ENCODE measurements around the gene CDADC1. TPM values are rescaled to one million over a fixed set of nuclear protein-coding genes. Genes with fewer than 3 reads are reported as not detected.
A peak's percentile ranks its signal among the peaks of the same experiment; 100 is the strongest.

Gene CDADC1
- total and polyA plus RNA-seq, 2 of the 13 experiments (the other 11 are each of a cell fraction or from before 2014, with no cell fraction given), result 2.4 to 9.0 TPM

- peak; percentile 88; the same call in 1 of the 2 replicates for TF ChIP-seq ZBTB37 (CRISPR knock-in tag; IDR thresholded peaks at IDR 0.05)
- 0 out of 2 replicates have a peak, but pooled peaks have one; percentile 52 for TF ChIP-seq GFI1 (CRISPR knock-in tag; IDR thresholded peaks at IDR 0.05; ENCODE audit: borderline replicate concordance)
- peak; percentile 73; the same call in 1 of the 2 replicates for TF ChIP-seq MED13 (CRISPR knock-in tag; IDR thresholded peaks at IDR 0.05)
- no peak for TF ChIP-seq MTF2 (CRISPR knock-in tag; IDR thresholded peaks at IDR 0.05; ENCODE audit: borderline replicate concordance)
- TF ChIP-seq PAXIP1 (CRISPR knock-in tag; conservative IDR thresholded peaks at IDR 0.05), result peak; percentile 76
- TF ChIP-seq HIVEP1 (CRISPR knock-in tag; IDR thresholded peaks at IDR 0.05), result no peak
- peak; percentile 40; the same call in 1 of the 2 replicates for TF ChIP-seq MLX (CRISPR knock-in tag; IDR thresholded peaks at IDR 0.05)
- no peak for TF ChIP-seq ZNF816 (CRISPR knock-in tag; IDR thresholded peaks at IDR 0.05; ENCODE audit: borderline replicate concordance)
- peak; percentile 45; the same call in 1 of the 2 replicates for TF ChIP-seq HDAC1 (CRISPR knock-in tag; IDR thresholded peaks at IDR 0.05)
- no peak for TF ChIP-seq SCMH1 (CRISPR knock-in tag; IDR thresholded peaks at IDR 0.05; ENCODE audit: borderline replicate concordance)
- TF ChIP-seq SP5 (CRISPR knock-in tag; IDR thresholded peaks at IDR 0.05; ENCODE audit: borderline replicate concordance, low read depth), result peak; percentile 98
- TF ChIP-seq ZFY (CRISPR knock-in tag; IDR thresholded peaks at IDR 0.05), result peak; percentile 41; the same call in 1 of the 2 replicates
- no peak for TF ChIP-seq MAFF (IDR thresholded peaks at IDR 0.05; ENCODE audit: low read depth, low read length)
- TF ChIP-seq PRDM15 (CRISPR knock-in tag; IDR thresholded peaks at IDR 0.05), result 0 out of 2 replicates have a peak, but pooled peaks have one; percentile 21
- peak; percentile 82; the same call in 1 of the 2 replicates for TF ChIP-seq ARNTL (CRISPR knock-in tag; IDR thresholded peaks at IDR 0.05)
- TF ChIP-seq CBFB (CRISPR knock-in tag; IDR thresholded peaks at IDR 0.05), result 0 out of 2 replicates have a peak, but pooled peaks have one; percentile 9
- TF ChIP-seq PHF5A (CRISPR knock-in tag; IDR thresholded peaks at IDR 0.05; ENCODE audit: low read depth, unreplicated experiment), result no peak
- TF ChIP-seq ZGPAT (CRISPR knock-in tag; IDR thresholded peaks at IDR 0.05), result peak; percentile 61; the same call in 1 of the 2 replicates
Observed at GRCh38 chr13:49303533-49304252, 56.0 kb downstream of the CDADC1 start (continued).

Measured in HepG2 (cell line).